CD14-positive monocyte (primary cell): ENCODE data around the gene ZAR1. TPM values are rescaled to one million over a fixed set of nuclear protein-coding genes. Genes with fewer than 3 reads are reported as not detected.
"Not testable (repeated sequence)": the region's sequence is repeated elsewhere in the genome, so short reads cannot be mapped to it uniquely, and the experiment has no call there.

Source experiments
- DNase-seq, 3 donors: peaks; one replicate each; pipeline ENCODE4 v3.0.0-alpha.2; 2011 to 2022
- H2AFZ ChIP-seq: 2 replicates; pipeline ENCODE4 v1.6.0; 2012; ENCODE audit warnings: mild to moderate bottlenecking, low read depth, low read length, inconsistent platforms; ENCODE audit not compliant: insufficient read depth, poor library complexity, severe bottlenecking
- H3K27ac ChIP-seq, 2 donors: 1 replicate in 1 of 2; 2 replicates in 1 of 2; pipeline ENCODE4 v1.5.1; 2012 to 2013; ENCODE audit warnings: low read length in 2 of 2, control low read depth in 1 of 2, inconsistent platforms in 1 of 2, low read depth in 1 of 2, mild to moderate bottlenecking in 1 of 2
- H3K27me3 ChIP-seq, 2 donors: one replicate each; pipeline versions ENCODE4 v1.6.0 to v1.6.1; 2011 to 2013; ENCODE audit warnings: low read length in 2 of 2; ENCODE audit not compliant: control insufficient read depth in 2 of 2, insufficient read depth in 2 of 2
- H3K36me3 ChIP-seq, 2 donors: replicated peaks in 1 of 2; 1 replicate in 1 of 2; 2 replicates in 1 of 2; pipeline versions ENCODE4 v1.5.1 to v1.6.1; 2012 to 2013; ENCODE audit warnings: low read length in 2 of 2, control low read depth in 1 of 2, inconsistent platforms in 1 of 2, mild to moderate bottlenecking in 1 of 2; ENCODE audit not compliant: insufficient read depth in 2 of 2, control insufficient read depth in 1 of 2
- H3K4me1 ChIP-seq, 2 donors: 1 replicate in 1 of 2; 2 replicates in 1 of 2; pipeline versions ENCODE4 v1.5.1 to v1.6.1; 2012 to 2013; ENCODE audit warnings: low read length in 2 of 2, control low read depth in 1 of 2, inconsistent platforms in 1 of 2, mild to moderate bottlenecking in 1 of 2, moderate library complexity in 1 of 2; ENCODE audit not compliant: insufficient read depth in 2 of 2, control insufficient read depth in 1 of 2
- H3K4me2 ChIP-seq: replicated peaks from 2 replicates; pipeline ENCODE3; 2012; ENCODE audit warnings: low read length, moderate library complexity, mild to moderate bottlenecking; ENCODE audit not compliant: poor library complexity, severe bottlenecking; ENCODE audit errors: extremely low read depth
- H3K4me3 ChIP-seq, 3 experiments: fragments of 200-600 bp in 1 of 3; sonication (generic) in 1 of 3; replicated peaks in 1 of 3; 1 replicate in 2 of 3; 2 replicates in 1 of 3; pipeline ENCODE4 v1.5.1; 2011 to 2013; ENCODE audit warnings: low read length in 3 of 3, mild to moderate bottlenecking in 3 of 3, control low read depth in 2 of 3, low read depth in 2 of 3, inconsistent platforms in 1 of 3, moderate library complexity in 1 of 3
- H3K79me2 ChIP-seq: 2 replicates; pipeline ENCODE4 v1.6.0; 2012; ENCODE audit warnings: mild to moderate bottlenecking, control low read depth, inconsistent platforms, low read length, moderate library complexity; ENCODE audit not compliant: insufficient read depth
- H3K9ac ChIP-seq: 2 replicates; pipeline ENCODE4 v1.6.0; 2017; ENCODE audit warnings: low read length, mild to moderate bottlenecking; ENCODE audit not compliant: insufficient read depth, poor library complexity, severe bottlenecking
- H3K9me3 ChIP-seq, 2 donors: replicated peaks in 1 of 2; 1 replicate in 1 of 2; 2 replicates in 1 of 2; pipeline versions ENCODE4 v1.5.1 to v1.6.1; 2012 to 2013; ENCODE audit warnings: low read length in 2 of 2, control low read depth in 1 of 2; ENCODE audit not compliant: control insufficient read depth in 1 of 2, insufficient read depth in 1 of 2
- H4K20me1 ChIP-seq: 2 replicates; pipeline ENCODE4 v1.6.0; 2012; ENCODE audit warnings: mild to moderate bottlenecking, low read length, control low read depth, moderate library complexity; ENCODE audit not compliant: insufficient read depth
- H3K27ac Mint-ChIP-seq, 7 donors: one replicate each; pipeline ENCODE4 v1.8.0; 2020; ENCODE audit warnings: mild to moderate bottlenecking in 7 of 7, mixed read lengths in 7 of 7, moderate library complexity in 6 of 7, inconsistent platforms in 2 of 7
- H3K27me3 Mint-ChIP-seq, 3 donors: one replicate each; pipeline ENCODE4 v1.8.0; 2021 to 2022; ENCODE audit warnings: low read depth in 3 of 3, mild to moderate bottlenecking in 3 of 3, mixed read lengths in 3 of 3, moderate library complexity in 3 of 3, inconsistent platforms in 1 of 3
- H3K36me3 Mint-ChIP-seq, 2 donors: one replicate each; pipeline ENCODE4 v1.8.0; 2020; ENCODE audit warnings: mixed read lengths in 2 of 2, inconsistent platforms in 1 of 2, mild to moderate bottlenecking in 1 of 2
- H3K4me1 Mint-ChIP-seq: one replicate; pipeline ENCODE4 v1.8.0; 2020; ENCODE audit warnings: mild to moderate bottlenecking, mixed read lengths
- H3K4me3 Mint-ChIP-seq, 2 donors: one replicate each; pipeline ENCODE4 v1.8.0; 2020; ENCODE audit warnings: mild to moderate bottlenecking in 2 of 2, mixed read lengths in 2 of 2, moderate library complexity in 1 of 2
- H3K9me3 Mint-ChIP-seq, 7 donors: one replicate each; pipeline ENCODE4 v1.8.0; 2020 to 2022; ENCODE audit warnings: mixed read lengths in 7 of 7, mild to moderate bottlenecking in 6 of 7, moderate library complexity in 6 of 7, inconsistent platforms in 2 of 7
- WGBS: methylation state at CpG from one replicate; pipeline ENCODE4 v1.1.5; 2013; ENCODE audit warnings: missing lambda C conversion rate; ENCODE audit not compliant: insufficient coverage; 5-methylcytosine and 5-hydroxymethylcytosine counted together
- intact Hi-C, 2 donors: fragments of 100-400 bp; cut with micrococcal nuclease; formaldehyde crosslinking; loops; one replicate each; pipeline versions ENCODE4 v1.15.0 to v1.15.1; 2023
- polyA minus RNA-seq: library from RNA; depleted of rRNA, polyadenylated mRNA; stranded (reverse); fragments of >200 nt; gene quantifications from 2 replicates; pipeline ENCODE4 v1.2.3, GENCODE V29; 2012
- polyA plus RNA-seq, 3 donors: library from polyadenylated mRNA; depleted of rRNA in 1 of 3; unstranded in 2 of 3; stranded (reverse) in 1 of 3; fragments of 300-500 nt in 2 of 3; fragments of >200 nt in 1 of 3; fragmentation: Illumina TruSeq in 2 of 3; gene quantifications; 1 replicate in 2 of 3; 2 replicates in 1 of 3; pipeline ENCODE4 v1.2.3, GENCODE V29; 2012 to 2021
- total RNA-seq, 12 experiments: library from RNA in 1 of 12; stranded (reverse) in 1 of 12; fragments of 120-200 nt in 1 of 12; gene quantifications; one replicate each; pipeline ENCODE4 v1.2.4 and lab custom pipeline; 2013 to 2026; ENCODE audit warnings: mixed read lengths in 6 of 12, inconsistent platforms in 1 of 12
- TF ChIP-seq, protein P1 (sequence below): fragments of 200-600 bp; IDR thresholded peaks from one replicate; pipeline ENCODE4 v1.8.0; 2022; ENCODE audit warnings: antibody characterized with exemption, mild to moderate bottlenecking

Gene ZAR1
- not detected for total RNA-seq (2013)
- polyA plus RNA-seq (not detected), polyA minus RNA-seq (not detected in 2 replicates), total RNA-seq (lab: John Stamatoyannopoulos, UW) (0 to 1.0 (median 0.07) reads per million in 11 experiments)

DNA sequence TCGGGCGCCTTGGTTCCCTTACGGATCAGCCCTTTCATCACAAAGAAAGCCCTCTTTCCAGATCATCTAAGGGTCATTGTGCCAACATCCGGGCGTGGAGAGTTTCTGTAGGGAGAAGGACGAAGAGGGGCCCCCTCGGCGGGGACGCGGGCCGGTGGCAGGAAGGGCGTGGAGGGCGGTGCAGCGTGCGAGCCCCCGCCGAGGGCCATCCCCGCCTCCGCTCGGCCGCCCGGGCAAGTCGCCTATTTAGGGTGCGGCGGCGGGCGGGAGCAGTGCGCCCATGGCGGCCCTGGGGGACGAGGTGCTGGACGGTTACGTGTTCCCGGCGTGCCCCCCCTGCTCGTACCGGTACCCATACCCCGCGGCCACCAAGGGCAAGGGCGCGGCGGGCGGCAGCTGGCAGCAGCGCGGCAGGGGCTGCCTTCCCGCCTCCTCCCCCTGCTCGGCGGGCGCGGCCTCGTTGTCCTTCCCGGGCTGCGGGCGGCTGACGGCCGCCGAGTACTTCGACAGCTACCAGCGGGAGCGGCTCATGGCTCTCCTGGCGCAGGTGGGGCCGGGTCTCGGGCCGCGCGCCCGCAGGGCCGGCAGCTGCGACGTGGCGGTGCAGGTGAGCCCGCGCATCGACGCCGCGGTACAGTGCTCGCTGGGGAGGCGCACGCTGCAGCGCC, at the start of gene ZAR1:
TSS of gene ZAR1 (plus strand) at position 241 of the 668 bp plus-strand sequence. CDS start at position 281, 40 bp downstream.
- no peaks in the 10 kb centered on the region for H3K79me2 ChIP-seq
- H3K9me3 ChIP-seq: peaks cover 0 to 3% of the 10 kb centered on the region in 2 donors
- 3% methylated on average over 77 of the region's 80 CpGs for WGBS
- peaks cover 0 to 15% of the 10 kb centered on the region in 2 donors for H3K4me1 ChIP-seq
- H2AFZ ChIP-seq: peak within 1 kb of the TSS; percentile 39
- H4K20me1 ChIP-seq: no peaks in the 10 kb centered on the region
- Mint-ChIP-seq H3K4me1 (peaks cover 7% of the 10 kb centered on the region), H3K9me3 (peaks cover 0 to 12% (median 4%) of the 10 kb centered on the region in 7 donors), H3K36me3 (no peaks in the 10 kb centered on the region), H3K4me3 (peak within 1 kb of the TSS; percentile 62 to 79), H3K27me3 (peaks cover 57 to 73% (median 66%) of the 10 kb centered on the region in 3 donors), H3K27ac (no peak within 1 kb of the TSS)
- intact Hi-C loops: no loop called here
- H3K4me3 ChIP-seq: peak within 1 kb of the TSS in 1 of 3 experiments; percentile 55
- DNase-seq: no peak
- peak within 1 kb of the TSS; percentile 62 for H3K4me2 ChIP-seq
- H3K36me3 ChIP-seq: no peaks in the 10 kb centered on the region
- H3K27ac ChIP-seq: no peak within 1 kb of the TSS
- H3K9ac ChIP-seq: peak within 1 kb of the TSS; percentile 17
- peaks cover 59 to 75% of the 10 kb centered on the region in 2 donors for H3K27me3 ChIP-seq
- TF ChIP-seq, protein P1, sequence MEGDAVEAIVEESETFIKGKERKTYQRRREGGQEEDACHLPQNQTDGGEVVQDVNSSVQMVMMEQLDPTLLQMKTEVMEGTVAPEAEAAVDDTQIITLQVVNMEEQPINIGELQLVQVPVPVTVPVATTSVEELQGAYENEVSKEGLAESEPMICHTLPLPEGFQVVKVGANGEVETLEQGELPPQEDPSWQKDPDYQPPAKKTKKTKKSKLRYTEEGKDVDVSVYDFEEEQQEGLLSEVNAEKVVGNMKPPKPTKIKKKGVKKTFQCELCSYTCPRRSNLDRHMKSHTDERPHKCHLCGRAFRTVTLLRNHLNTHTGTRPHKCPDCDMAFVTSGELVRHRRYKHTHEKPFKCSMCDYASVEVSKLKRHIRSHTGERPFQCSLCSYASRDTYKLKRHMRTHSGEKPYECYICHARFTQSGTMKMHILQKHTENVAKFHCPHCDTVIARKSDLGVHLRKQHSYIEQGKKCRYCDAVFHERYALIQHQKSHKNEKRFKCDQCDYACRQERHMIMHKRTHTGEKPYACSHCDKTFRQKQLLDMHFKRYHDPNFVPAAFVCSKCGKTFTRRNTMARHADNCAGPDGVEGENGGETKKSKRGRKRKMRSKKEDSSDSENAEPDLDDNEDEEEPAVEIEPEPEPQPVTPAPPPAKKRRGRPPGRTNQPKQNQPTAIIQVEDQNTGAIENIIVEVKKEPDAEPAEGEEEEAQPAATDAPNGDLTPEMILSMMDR: no peak

DNA sequence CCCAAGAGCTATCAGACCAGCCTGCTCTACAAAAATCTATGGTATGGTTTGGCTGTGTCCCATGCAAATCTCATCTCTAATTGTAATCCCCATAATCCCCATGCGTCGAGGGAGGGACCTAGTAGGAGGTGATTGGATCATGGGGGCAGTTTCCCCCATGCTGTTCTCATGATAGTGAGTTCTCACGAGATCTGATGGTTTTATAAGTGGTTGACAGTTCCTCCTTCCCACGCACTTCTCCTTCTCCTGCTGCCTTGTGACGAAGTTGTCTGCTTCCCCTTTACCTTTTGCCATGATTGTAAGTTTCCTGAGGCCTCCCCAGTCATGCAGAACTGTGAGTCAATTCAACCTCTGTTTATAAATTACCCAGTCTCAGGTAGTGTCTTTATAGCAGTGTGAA, 49.1 kb upstream of the ZAR1 start:
- H3K79me2 ChIP-seq, H3K9me3 Mint-ChIP-seq, H3K4me1 ChIP-seq, H3K9ac ChIP-seq, H3K4me2 ChIP-seq, H2AFZ ChIP-seq, H3K27me3 Mint-ChIP-seq, H3K4me3 Mint-ChIP-seq, intact Hi-C loops, H3K36me3 Mint-ChIP-seq, H3K27me3 ChIP-seq, H3K36me3 ChIP-seq, H4K20me1 ChIP-seq, H3K27ac ChIP-seq, H3K4me1 Mint-ChIP-seq, H3K9me3 ChIP-seq, H3K4me3 ChIP-seq: not testable (repeated sequence)
- WGBS: no CpG with 5 or more reads among the region's 5 CpGs
- peak; percentile 2 to 31 (median 2) for DNase-seq
- H3K27ac Mint-ChIP-seq: peak overlapping the region in 1 of 7 donors; percentile 28
